HG02938 (cell line): ENCODE results near the gene SERPINA12.

ENCODE experiments used
- ATAC-seq: cut with Tn5 transposase; IDR thresholded peaks from one replicate; pipeline ENCODE4 v1.9.1; 2021; ENCODE audit warnings: mild to moderate bottlenecking, moderate library complexity; ENCODE audit not compliant: unreplicated experiment

SERPINA12 gene

GRCh38 chr14:94509356-94509755, at the start of gene SERPINA12:
Gene SERPINA12 (minus strand): TSS chr14:94509469. CDS start chr14:94498397, 11,072 bp downstream.
- no peak for ATAC-seq

GRCh38 chr14:94558842-94559241, 49.6 kb upstream of the SERPINA12 start:
- no peak for ATAC-seq

- ATAC-seq, result no peak
Observed at GRCh38 chr14:94557327-94557726, 48.1 kb upstream of the SERPINA12 start.

GRCh38 chr14:94555991-94556390, 46.7 kb upstream of the SERPINA12 start:
- ATAC-seq, result no peak

GRCh38 chr14:94550041-94550440, 40.8 kb upstream of the SERPINA12 start:
- ATAC-seq, result no peak

GRCh38 chr14:94548999-94549985, 40.0 kb upstream of the SERPINA12 start:
- ATAC-seq, result peak; percentile 75

GRCh38 chr14:94548131-94548998, 39.1 kb upstream of the SERPINA12 start:
- no peak for ATAC-seq

GRCh38 chr14:94547726-94548125, 38.5 kb upstream of the SERPINA12 start:
- no peak for ATAC-seq

- ATAC-seq, result no peak
Observed at GRCh38 chr14:94547151-94547680, 37.9 kb upstream of the SERPINA12 start.

- ATAC-seq, result no peak
Observed at GRCh38 chr14:94545131-94545841, 36.0 kb upstream of the SERPINA12 start.

GRCh38 chr14:94544726-94545125, 35.5 kb upstream of the SERPINA12 start:
- no peak for ATAC-seq

GRCh38 chr14:94543449-94544124, 34.3 kb upstream of the SERPINA12 start:
- no peak for ATAC-seq

- ATAC-seq, result no peak
Observed at GRCh38 chr14:94542811-94543440, 33.7 kb upstream of the SERPINA12 start.

GRCh38 chr14:94542111-94542810, 33.0 kb upstream of the SERPINA12 start:
- no peak for ATAC-seq

- ATAC-seq, result no peak
Observed at GRCh38 chr14:94541234-94541975, 32.1 kb upstream of the SERPINA12 start.

- no peak for ATAC-seq
Observed at GRCh38 chr14:94540031-94540794, 30.9 kb upstream of the SERPINA12 start.

- ATAC-seq, result no peak
Observed at GRCh38 chr14:94539181-94539580, 29.9 kb upstream of the SERPINA12 start.
